Measurements from ENCODE around the gene FGD2.

The FGD2 gene

GRCh38 chr6:37010402-37010892, 5.0 kb downstream of the FGD2 start:
- H3K27me3 ChIP-seq (ENCODE audit: insufficient read depth, poor library complexity, severe bottlenecking), result no peaks in the 10 kb centered on the region
- TF ChIP-seq POLR2AphosphoS5 (IDR thresholded peaks at IDR 0.05; ENCODE audit: low read depth) (no peak), REST (IDR thresholded peaks at IDR 0.05; ENCODE audit: insufficient replicate concordance, low read depth) (no peak), GABPA (IDR thresholded peaks at IDR 0.05; ENCODE audit: low read depth) (no peak), SPI1 (IDR thresholded peaks at IDR 0.05; ENCODE audit: borderline replicate concordance, low read depth) (no peak), CTCF (IDR thresholded peaks at IDR 0.05; ENCODE audit: insufficient read depth, low read length) (no peak)
- H3K4me3 ChIP-seq (replicated peaks; ENCODE audit: insufficient read depth, low read length), result no peak overlapping the region
- no peak for DNase-seq (ENCODE audit: low read depth in 1 of 2, low spot score in 1 of 2)
- no peak overlapping the region for H3K27ac ChIP-seq (replicated peaks)

- H3K4me3 ChIP-seq (replicated peaks; ENCODE audit: insufficient read depth, low read length), result no peak overlapping the region
- TF ChIP-seq REST (IDR thresholded peaks at IDR 0.05; ENCODE audit: insufficient replicate concordance, low read depth) (no peak), CTCF (IDR thresholded peaks at IDR 0.05; ENCODE audit: insufficient read depth, low read length) (no peak), POLR2AphosphoS5 (IDR thresholded peaks at IDR 0.05; ENCODE audit: low read depth) (no peak), SPI1 (IDR thresholded peaks at IDR 0.05; ENCODE audit: borderline replicate concordance, low read depth) (no peak), GABPA (IDR thresholded peaks at IDR 0.05; ENCODE audit: low read depth) (no peak)
- peak in 1 of 2 experiments; percentile 30 for DNase-seq (ENCODE audit: low read depth in 1 of 2, low spot score in 1 of 2)
- no peaks in the 10 kb centered on the region for H3K27me3 ChIP-seq (ENCODE audit: insufficient read depth, poor library complexity, severe bottlenecking)
- H3K27ac ChIP-seq (replicated peaks), result no peak overlapping the region
Measured at GRCh38 chr6:37011656-37012378, 6.4 kb downstream of the FGD2 start.

- H3K27me3 ChIP-seq (ENCODE audit: insufficient read depth, poor library complexity, severe bottlenecking), result no peaks in the 10 kb centered on the region
- H3K27ac ChIP-seq (replicated peaks), result no peak overlapping the region
- no peak overlapping the region for H3K4me3 ChIP-seq (replicated peaks; ENCODE audit: insufficient read depth, low read length)
- DNase-seq (ENCODE audit: low read depth in 1 of 2, low spot score in 1 of 2), result no peak
- TF ChIP-seq CTCF (IDR thresholded peaks at IDR 0.05; ENCODE audit: insufficient read depth, low read length), result no peak
- no peak for TF ChIP-seq POLR2AphosphoS5 (IDR thresholded peaks at IDR 0.05; ENCODE audit: low read depth)
- TF ChIP-seq SPI1 (IDR thresholded peaks at IDR 0.05; ENCODE audit: borderline replicate concordance, low read depth), result no peak
Measured at GRCh38 chr6:37013516-37014491, 8.3 kb downstream of the FGD2 start.
